Stromal cell of bone marrow (primary cell): ENCODE data around the gene CALCOCO2.

Experiments used
- DNase-seq: peaks from one replicate; pipeline ENCODE4 v3.0.0-alpha.2; 2012; ENCODE audit warnings: low read depth

CALCOCO2 gene

DNA sequence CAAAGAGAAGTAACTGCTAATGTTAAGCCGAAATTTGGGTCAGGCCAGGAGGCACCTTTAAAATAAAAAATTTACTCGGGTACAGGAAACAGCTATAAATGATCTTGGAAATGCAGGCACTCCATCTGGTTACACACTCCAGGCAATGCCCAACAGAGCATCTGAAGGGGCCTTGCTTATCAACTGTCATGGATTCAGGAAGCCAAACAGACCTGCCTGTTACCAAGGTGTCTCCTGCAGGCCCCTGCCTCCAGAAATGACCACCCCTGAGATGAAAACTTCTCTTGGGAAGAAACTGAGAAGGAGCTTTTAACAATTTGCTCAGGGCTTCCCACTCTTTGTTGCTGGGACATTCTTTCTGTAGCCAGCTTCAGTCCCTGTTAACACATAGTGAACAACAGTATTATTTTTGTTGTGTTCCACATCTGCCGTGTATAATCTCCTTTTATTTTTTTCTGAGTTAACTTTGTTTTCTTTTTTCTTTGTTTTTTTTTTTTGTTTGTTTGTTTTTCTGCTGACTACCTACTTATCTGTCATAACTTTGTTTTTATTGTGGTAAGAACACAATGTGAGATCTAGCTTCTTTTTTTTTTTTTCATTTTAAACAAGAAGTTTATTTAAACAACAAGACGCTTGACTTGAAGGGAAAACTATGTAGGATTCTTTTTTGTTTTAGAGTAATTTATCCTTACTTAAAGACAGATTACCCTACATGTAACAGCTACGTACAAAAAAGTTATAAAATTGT lies 43.0 kb downstream of the CALCOCO2 start:
- no peak for DNase-seq

- peak; percentile 51 for DNase-seq
Observed at GRCh38 chr17:48878920-48879898, 48.4 kb downstream of the CALCOCO2 start.

DNA sequence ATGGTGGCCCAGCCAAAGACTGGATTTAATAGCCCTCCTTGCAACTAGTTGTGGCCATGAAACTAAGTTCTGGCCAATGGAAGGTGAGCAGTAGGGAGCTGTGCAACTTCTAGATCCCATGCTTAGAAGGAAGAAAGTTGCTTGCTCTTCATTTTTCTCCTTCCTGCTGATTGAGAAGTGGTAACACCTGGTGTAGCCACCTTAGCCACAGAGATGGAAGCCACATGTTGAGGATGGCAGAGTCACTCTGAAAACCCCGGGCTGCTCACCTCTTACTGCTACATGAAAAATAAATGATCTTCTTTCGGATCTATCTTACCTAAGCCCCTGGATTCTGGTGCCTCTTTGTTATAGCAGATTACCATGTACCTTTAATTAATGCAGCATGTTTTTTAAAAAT lies 51.4 kb downstream of the CALCOCO2 start:
- no peak for DNase-seq

DNA sequence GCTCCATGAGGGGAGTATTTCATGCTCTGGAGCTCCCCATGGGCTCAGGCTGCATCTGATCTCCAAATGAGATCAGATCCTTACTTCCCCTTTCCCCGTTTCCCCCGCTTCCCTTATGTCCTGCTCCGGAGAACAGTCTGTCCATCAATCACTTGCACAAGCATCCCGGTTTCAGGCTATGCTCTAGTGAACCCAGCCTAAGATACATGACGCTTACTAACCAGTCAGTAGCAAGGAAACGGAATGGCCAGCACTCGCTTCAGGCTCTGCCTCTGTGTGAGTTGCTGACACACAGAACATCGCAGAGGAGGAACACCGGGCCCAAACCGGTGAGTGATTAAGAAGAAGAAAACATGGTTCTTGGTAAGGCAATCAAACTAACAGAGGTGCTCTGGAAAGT lies 52.3 kb downstream of the CALCOCO2 start:
- DNase-seq = no peak

- DNase-seq = no peak
Observed at GRCh38 chr17:48890086-48890485, 59.3 kb downstream of the CALCOCO2 start.

DNA sequence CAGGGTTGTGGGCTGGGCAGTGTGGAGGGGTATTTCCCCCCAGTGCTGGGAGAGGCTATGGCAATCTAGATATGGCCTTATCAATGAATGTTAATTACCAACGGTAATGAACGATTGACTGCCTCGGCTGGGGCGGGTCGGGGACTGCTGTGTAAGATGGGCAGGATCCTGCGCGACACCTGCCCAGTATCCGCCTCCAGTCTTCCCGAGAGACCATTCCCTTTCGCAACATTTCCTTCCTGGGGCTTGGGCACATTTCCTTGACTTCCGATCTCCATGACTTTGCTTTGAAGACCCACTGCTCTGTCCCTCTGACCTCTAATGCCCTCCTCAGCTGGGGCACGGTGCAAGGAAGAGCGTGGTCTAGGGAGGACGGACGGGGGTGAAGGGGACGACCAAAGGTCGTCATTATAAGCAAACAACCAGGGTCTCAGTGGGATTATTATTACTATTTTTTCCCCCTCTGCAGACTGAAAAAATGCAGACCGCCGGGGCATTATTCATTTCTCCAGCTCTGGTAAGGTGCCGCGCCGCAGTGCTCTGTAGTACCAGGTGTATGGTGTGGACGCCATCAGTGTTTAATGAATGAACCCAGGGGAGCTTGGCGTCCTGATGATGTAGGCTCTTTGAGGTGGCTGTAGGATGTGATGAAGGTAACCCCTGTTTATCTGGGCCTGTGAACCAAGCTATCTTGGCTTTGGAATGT lies 62.3 kb downstream of the CALCOCO2 start:
- no peak for DNase-seq

DNA sequence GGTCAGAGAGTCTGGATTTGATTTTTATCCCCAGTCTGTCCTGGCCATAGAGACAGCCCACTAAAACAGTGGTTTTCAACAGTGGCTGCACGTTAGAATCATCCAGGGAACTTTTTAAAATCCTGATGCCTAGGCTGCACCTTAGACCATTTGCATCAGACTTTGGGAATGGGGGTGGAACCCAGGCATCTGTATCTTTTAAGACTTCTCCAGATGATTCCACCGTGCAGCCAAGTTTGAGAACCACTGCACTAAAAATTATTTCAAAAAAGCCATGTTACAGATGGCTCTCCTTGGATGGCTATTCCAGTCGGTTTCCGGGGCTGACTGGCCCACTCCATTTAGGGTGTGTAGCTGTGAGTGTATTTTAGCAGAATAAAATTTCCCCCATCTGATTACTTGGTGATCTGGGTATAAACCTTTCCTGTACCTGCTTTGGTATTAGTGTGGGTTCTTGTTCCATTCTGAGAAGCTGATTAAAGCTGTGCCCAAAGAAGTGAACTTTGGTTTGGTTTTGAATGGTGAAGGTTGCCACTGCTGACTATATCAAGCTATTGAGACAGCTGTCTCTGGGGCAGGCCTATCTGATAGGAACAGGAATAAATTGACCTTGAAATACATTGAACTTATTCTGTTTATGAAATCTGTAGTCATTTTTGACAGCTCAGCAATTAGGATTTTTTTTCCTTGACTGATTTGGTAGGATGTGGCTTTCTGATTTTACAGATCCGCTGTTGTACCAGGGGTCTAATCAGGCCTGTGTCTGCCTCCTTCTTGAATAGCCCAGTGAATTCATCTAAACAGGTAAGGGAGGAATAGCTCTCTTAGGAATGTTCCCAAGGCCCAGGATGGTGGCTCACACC lies 63.0 kb downstream of the CALCOCO2 start:
- DNase-seq = no peak

- no peak for DNase-seq
Observed at GRCh38 chr17:48894886-48895285, 64.1 kb downstream of the CALCOCO2 start.

DNA sequence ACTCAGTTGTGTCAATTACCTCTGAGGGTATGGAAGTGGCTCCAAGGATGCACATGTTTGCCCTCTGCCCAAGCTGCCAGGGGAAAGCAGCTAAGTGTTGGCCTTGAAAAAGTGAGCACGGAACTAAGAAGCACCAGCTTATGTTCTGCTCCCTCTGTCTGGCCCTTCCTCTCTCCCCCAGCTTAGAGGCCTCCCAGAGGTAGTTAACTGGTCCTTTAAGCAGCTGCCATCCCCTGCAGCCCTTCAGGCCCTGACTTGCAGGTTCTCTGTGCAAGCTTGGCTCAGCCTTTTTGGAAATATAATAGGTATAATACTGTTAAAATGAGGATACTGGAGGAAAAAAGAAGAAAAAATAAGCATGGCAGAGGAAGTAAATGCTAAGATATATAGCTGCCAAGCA lies 70.4 kb downstream of the CALCOCO2 start:
- no peak for DNase-seq

DNA sequence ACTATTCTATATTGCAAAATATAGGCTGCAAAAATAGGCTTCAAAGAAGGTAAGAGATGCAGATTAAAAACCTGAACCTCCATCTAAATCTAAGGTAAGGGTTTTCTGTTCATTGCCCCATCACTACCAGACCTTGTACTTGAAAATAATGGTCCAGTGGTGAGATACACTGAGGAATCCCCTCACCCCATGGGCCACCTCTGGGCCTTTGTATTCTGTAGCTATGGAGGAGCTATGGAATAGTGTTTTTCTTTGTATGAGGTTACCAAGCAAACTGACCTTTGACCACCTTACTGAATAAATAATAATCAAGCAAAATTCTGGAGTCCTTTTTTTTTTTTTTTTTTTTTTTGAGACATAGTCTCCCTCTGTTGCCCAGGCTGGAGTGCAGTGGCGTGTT lies 72.6 kb downstream of the CALCOCO2 start:
- DNase-seq = no peak

DNA sequence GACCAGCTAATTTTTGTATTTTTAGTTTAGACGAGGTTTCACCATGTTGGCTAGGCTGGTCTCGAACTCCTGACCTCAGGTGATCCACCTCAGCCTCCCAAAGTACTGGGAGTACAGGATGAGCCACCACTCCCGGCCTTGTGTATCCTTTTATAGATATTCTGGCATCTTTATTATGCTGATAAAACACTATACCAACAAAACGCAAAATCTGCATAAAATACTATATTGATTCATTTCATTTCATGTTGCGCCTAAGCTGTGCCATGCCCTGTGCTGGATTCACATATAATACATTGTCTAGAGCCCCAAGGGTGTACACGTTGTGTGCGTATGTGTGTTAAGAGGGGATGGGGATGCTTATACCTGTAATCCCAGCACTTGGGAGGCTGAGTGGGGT lies 73.6 kb downstream of the CALCOCO2 start:
- DNase-seq = no peak

- no peak for DNase-seq
Observed at GRCh38 chr17:48905987-48906515, 75.2 kb downstream of the CALCOCO2 start.

- peak; percentile 45 for DNase-seq
Observed at GRCh38 chr17:48907713-48908046, 76.8 kb downstream of the CALCOCO2 start.

GRCh38 chr17:48908047-48908843 lies 77.4 kb downstream of the CALCOCO2 start, which contains the start of gene UBE2Z:
Gene UBE2Z (plus strand): TSS chr17:48908407. CDS start chr17:48908504, 97 bp downstream.
- peak; percentile 90 for DNase-seq

- DNase-seq = peak; percentile 57
Observed at GRCh38 chr17:48908853-48909394, 78.1 kb downstream of the CALCOCO2 start.

DNA sequence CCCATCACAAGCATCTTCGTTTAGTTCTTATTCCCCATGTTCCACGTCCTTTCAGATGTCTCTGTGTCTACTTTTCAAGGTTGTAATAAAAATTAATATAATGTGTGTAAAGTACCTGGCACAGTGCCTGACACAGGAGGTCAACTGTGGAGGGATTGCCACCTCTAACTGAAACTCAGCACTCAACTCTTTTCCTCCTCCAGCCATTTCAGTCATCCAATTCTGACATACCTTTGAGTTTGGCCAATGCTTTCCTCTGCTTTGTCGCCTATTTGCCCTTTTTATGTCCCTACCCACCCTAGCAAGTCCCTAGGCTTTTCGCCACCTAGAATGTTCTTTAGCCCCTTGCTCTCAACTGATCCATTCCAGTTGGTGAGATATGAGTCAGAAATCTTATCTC lies 78.9 kb downstream of the CALCOCO2 start:
- no peak for DNase-seq

- no peak for DNase-seq
Observed at GRCh38 chr17:48910370-48910769, 79.5 kb downstream of the CALCOCO2 start.

DNA sequence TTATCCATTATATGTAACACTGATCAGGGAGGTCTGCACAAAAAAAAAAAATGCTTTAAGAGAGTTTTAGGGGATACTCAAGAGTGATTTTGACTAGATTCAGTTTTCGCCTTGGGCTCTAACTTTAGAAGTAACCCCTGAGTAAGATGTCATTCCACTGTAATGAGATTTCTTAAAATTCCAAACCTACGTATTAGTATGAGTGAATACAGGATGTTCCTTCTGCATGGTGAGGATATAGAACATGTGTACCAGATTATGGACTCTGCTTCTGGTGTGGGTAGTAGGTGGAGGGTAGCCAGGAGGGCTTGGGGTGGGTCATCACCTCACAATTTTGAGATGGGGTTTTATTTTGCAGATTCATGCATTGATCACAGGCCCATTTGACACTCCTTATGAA lies 81.6 kb downstream of the CALCOCO2 start:
- DNase-seq = no peak
